GM12874 (cell line): ENCODE measurements around the gene NAV2.

Experiments
- TF ChIP-seq, protein P1 (sequence below): IDR thresholded peaks from 2 replicates; pipeline ENCODE4 v1.5.1; 2011; ENCODE audit warnings: low read depth, mild to moderate bottlenecking, control low read depth, low read length, moderate library complexity; ENCODE audit not compliant: insufficient read depth

Gene NAV2

DNA sequence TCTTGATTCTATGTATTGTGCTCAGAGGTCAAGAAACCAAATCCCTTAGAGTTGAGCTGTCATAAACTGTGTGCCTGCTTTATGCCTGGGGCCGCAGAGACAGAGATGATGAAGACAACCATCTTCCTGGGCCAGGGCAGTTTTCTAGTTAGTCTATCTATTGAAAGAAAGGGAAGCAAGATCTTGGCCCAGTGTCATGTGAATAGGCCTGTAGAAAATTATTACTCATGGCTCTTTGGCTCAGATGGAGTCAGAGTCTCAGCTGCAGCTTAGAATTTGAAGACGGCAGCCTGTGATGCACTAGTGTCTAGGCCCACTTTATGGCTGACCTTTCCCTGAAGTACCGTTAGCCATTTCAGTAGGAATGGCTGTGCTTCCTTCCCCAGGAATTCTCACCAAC lies 335.6 kb downstream of the NAV2 start:
- TF ChIP-seq, protein P1, sequence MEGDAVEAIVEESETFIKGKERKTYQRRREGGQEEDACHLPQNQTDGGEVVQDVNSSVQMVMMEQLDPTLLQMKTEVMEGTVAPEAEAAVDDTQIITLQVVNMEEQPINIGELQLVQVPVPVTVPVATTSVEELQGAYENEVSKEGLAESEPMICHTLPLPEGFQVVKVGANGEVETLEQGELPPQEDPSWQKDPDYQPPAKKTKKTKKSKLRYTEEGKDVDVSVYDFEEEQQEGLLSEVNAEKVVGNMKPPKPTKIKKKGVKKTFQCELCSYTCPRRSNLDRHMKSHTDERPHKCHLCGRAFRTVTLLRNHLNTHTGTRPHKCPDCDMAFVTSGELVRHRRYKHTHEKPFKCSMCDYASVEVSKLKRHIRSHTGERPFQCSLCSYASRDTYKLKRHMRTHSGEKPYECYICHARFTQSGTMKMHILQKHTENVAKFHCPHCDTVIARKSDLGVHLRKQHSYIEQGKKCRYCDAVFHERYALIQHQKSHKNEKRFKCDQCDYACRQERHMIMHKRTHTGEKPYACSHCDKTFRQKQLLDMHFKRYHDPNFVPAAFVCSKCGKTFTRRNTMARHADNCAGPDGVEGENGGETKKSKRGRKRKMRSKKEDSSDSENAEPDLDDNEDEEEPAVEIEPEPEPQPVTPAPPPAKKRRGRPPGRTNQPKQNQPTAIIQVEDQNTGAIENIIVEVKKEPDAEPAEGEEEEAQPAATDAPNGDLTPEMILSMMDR: no peak

DNA sequence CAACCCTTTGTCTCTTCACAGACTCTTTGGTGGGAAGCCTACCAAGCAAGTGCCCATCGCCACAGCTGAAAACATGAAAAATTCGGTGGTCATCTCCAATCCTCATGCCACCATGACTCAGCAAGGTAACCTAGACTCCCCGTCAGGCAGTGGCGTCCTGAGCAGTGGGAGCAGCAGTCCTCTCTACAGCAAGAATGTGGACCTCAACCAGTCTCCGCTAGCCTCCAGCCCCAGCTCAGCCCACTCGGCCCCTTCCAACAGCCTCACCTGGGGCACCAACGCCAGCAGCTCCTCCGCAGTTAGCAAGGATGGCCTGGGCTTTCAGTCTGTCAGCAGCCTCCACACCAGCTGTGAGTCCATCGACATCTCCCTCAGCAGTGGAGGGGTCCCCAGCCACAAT lies 336.1 kb downstream of the NAV2 start:
- TF ChIP-seq, protein P1: no peak

DNA sequence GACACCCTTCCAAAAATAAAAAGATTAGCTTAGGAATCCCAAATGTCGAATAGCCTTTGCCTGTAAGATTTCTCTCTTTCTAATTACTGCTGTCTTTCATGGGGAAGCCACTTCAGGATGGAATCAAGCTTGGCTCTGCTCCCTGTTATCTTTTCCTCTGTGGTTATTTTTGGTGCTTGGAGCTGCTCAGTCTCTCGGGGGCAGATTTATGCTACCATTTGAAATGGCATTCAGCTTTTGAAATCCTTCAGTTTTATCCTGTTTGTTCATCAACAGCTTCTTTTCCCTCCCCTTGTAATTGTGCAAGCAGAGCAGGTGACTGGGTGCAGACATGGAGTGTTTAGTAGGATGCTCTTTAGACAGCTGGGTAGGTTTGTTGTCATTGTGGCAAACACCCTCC lies 336.6 kb downstream of the NAV2 start:
- TF ChIP-seq, protein P1: no peak

DNA sequence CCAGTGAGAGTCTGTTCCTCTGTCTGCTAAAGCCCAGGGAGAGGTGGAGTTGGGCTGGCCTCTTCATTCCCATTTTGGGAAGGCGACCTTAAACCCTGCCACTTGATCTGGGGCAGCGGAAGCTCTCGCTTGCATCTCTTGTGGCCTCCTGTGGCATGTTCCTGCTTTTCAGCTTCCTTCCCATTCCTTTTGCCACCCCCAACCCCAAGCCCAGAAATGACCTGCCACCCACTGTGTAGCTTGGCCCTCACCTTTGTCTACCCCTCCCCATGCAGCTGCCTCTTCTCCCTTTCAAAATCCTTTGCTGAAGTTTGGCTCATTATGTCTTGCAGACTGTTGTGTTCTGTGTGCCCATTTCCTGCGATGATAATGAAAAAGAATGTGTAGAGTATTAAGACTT lies 337.4 kb downstream of the NAV2 start:
- TF ChIP-seq, protein P1: no peak

DNA sequence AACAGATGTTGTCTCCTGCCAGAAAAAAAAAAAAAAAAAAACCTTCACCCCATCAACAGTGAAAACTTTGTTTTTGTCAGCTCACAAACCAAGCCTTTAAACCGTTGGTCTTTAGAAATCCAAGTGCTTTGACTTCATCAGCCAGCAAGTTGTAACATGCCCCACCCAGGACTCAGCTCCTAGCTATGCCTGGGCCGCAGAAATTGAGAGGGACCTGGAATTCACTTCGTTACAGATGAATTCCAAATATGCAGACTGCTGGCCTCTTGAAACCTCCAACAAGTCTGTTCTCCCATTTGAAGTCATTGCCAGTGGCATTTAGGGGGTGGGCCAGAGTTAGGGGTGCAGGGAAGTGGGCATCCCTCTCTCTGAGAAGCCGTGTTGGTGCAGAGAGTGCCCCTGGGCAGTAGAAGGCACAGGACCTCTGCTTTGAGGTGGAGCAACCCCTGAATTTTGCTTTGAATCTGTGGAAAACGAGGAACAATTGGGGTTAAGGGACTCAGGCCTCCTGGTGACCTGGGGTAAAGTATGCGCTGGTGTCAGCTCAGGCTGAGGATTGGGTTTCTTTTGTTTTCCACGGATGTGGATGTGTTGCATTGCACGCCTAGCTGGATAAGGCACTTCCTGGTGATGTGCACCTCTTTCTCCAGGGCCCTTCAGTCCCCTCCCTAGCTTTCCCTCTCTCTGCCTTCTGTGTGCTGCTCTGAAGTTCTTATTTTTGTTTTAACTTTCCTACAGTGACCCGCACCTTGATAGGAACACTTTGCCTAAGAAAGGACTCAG lies 338.1 kb downstream of the NAV2 start:
- TF ChIP-seq, protein P1: no peak

DNA sequence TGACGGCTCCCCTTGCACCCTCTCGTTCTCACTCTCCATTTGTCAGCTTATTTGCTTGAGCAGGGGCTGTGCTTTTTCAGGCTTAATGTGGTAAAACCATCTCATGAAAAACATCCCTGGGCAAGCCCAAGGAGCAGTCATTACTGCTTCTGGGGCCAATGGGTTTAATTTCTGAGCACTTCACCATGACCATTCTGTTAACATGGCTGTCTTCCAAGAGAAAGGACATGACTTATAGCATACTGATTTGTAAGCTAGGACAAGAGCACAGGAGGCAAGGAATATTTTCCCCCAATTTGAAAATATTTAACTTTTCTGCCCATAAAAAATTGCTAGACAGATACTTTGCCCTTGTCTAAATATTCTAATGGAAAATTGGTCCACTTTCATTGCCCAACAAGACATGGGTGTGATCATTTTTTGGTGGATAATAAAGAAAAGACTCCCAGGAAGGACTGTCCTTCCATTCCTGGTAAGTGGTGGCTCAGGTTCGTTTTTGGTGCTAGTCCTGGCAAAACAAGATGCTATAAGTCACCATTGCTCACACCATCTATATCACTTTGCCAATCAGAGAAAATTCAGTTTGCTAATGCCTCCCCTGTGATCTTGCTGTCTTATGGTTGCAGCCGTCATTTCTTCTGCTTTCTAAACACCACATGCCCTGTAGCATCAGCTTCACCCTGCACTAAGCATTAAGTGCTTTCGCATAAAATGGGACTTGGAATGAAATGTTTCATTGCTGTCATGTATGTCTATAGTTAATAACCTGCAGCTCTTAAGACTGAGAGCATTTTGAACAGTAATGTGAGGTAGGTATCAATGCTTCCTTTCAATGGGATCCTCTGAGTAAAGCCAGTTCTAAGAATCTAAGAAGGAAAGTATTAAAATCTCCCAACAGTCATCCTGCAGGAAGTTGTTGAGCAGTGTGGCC lies 339.1 kb downstream of the NAV2 start:
- TF ChIP-seq, protein P1: no peak

- TF ChIP-seq, protein P1: no peak
These were observed 340.9 kb downstream of the NAV2 start for GRCh38 chr11:20053572-20053971.
